Thyroid gland (tissue), 4 donors: ENCODE data around the gene LUZP2. TPM values are rescaled to one million over a fixed set of nuclear protein-coding genes. Genes with fewer than 3 reads are reported as not detected.

Source experiments
- DNase-seq, 2 donors: peaks; one replicate each; pipeline ENCODE4 v3.0.0-alpha.2; 2019
- H3K27ac ChIP-seq, 3 donors: fragments of 200-600 bp; sonication (generic); 1 replicate in 2 of 3; 2 replicates in 1 of 3; pipeline ENCODE4 v1.5.1; 2016 to 2019; ENCODE audit warnings: mild to moderate bottlenecking in 1 of 3, moderate library complexity in 1 of 3
- H3K27me3 ChIP-seq: fragments of 200-600 bp; sonication (generic); one replicate; pipeline ENCODE4 v1.5.1; 2019
- H3K36me3 ChIP-seq, 2 donors: fragments of 200-600 bp; sonication (generic); one replicate each; pipeline ENCODE4 v1.5.1; 2016 to 2019
- H3K4me1 ChIP-seq, 2 donors: fragments of 200-600 bp; sonication (generic); one replicate each; pipeline ENCODE4 v1.5.1; 2017 to 2019
- H3K4me3 ChIP-seq, 3 donors: fragments of 200-600 bp; sonication (generic); replicated peaks in 1 of 3; 1 replicate in 2 of 3; 2 replicates in 1 of 3; pipeline ENCODE4 v1.5.1; 2016; ENCODE audit warnings: mild to moderate bottlenecking in 1 of 3
- H3K9me3 ChIP-seq: fragments of 200-600 bp; sonication (generic); one replicate; pipeline ENCODE4 v1.5.1; 2017
- POLR2A ChIP-seq, 2 donors: fragments of 450-650 bp; IDR thresholded peaks; one replicate each; pipeline ENCODE4 v1.6.1; 2017; ENCODE audit warnings: antibody characterized with exemption in 2 of 2, mild to moderate bottlenecking in 2 of 2, moderate library complexity in 1 of 2
- WGBS, 2 donors: methylation state at CpG; one replicate each; pipeline ENCODE4 v1.1.5; 2017; 5-methylcytosine and 5-hydroxymethylcytosine counted together
- intact Hi-C: fragments of 100-400 bp; cut with DNase I; formaldehyde crosslinking; loops from one replicate; pipeline ENCODE4 v1.15.1; 2023
- total RNA-seq, 4 donors: library from RNA; depleted of rRNA; stranded (reverse); fragments of >200 nt; gene quantifications; one replicate each; pipeline ENCODE4 v1.2.3, GENCODE V29; 2016
- TF ChIP-seq, protein P1 (sequence below), 6 experiments: fragments of 200-600 bp in 3 of 6; fragments of 450-650 bp in 3 of 6; sonication (generic) in 3 of 6; IDR thresholded peaks; one replicate each; pipeline ENCODE4 v1.5.1; 2016 to 2019; ENCODE audit warnings: antibody characterized with exemption in 6 of 6, mild to moderate bottlenecking in 2 of 6, inconsistent platforms in 1 of 6, moderate library complexity in 1 of 6

The LUZP2 gene
- total RNA-seq, 4 donors from 2014 or later = not detected

DNA sequence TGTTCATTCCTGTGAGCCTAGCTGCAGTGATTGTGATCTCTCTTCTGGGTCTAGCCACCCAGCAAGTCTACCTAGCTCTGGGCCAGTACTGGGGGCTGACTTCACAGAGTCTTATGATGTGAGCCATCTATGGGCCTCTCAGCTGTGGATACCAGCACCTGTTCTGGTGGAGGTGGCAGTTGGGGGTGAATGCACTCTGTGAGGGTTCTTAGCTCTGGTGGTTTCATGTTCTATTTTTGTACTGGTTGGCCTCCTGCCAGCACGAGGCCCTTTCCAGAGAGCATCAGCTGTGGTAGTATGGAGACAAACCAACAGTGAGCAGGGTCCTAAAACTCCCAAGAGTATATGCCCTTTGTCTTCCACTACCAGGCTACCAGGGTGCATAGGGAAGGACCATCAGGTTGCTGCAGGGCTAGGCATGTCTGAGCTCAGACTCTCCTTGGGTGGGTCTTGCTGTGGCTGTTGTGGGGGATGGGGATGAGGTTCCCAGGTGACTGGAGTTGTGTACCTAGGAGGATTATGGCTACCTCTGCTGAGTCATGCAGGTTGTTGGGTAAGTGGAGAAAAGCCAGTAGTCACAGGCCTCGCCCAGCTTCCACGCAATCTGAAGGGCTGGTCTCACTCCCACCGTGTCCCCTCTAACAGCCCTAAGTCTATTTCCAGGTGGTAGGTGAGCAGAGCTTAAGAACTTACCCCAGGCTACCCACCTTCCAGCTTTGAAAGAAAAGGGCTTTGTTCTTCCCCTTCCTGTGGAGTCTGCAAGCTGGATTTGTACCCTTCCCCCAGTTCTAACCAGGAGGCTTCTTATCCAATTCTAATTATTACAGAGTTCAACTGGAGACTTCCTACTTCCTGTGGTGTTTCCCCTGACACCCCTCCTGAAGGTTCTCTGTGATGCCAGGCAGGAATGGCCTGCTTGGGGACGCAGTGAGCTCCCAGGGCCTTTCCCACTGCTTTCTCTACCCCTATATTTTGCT, 250.7 kb downstream of the LUZP2 start:
- WGBS, 2 donors = 88 to 90% methylated on average over 5 of the region's 5 CpGs
- Histone ChIP-seq H3K4me1 (no peaks in the 10 kb centered on the region), H3K27me3 (no peaks in the 10 kb centered on the region), H3K36me3 (no peaks in the 10 kb centered on the region), H3K9me3 (no peaks in the 10 kb centered on the region), H3K27ac (no peak overlapping the region), H3K4me3 (no peak overlapping the region)
- no peak for DNase-seq
- TF ChIP-seq POLR2A (IDR thresholded peaks at IDR 0.05) = no peak
- TF ChIP-seq, protein P1, sequence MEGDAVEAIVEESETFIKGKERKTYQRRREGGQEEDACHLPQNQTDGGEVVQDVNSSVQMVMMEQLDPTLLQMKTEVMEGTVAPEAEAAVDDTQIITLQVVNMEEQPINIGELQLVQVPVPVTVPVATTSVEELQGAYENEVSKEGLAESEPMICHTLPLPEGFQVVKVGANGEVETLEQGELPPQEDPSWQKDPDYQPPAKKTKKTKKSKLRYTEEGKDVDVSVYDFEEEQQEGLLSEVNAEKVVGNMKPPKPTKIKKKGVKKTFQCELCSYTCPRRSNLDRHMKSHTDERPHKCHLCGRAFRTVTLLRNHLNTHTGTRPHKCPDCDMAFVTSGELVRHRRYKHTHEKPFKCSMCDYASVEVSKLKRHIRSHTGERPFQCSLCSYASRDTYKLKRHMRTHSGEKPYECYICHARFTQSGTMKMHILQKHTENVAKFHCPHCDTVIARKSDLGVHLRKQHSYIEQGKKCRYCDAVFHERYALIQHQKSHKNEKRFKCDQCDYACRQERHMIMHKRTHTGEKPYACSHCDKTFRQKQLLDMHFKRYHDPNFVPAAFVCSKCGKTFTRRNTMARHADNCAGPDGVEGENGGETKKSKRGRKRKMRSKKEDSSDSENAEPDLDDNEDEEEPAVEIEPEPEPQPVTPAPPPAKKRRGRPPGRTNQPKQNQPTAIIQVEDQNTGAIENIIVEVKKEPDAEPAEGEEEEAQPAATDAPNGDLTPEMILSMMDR (IDR thresholded peaks at IDR 0.05) = no peak
- intact Hi-C loops = no loop called here

- intact Hi-C loops = no loop called here
- H3K4me1 ChIP-seq = no peaks in the 10 kb centered on the region
- 82 to 89% methylated on average over 7 of the region's 7 CpGs for WGBS, 2 donors
- H3K4me3 ChIP-seq = no peak overlapping the region
- TF ChIP-seq POLR2A (IDR thresholded peaks at IDR 0.05) = no peak
- TF ChIP-seq, protein P1 (IDR thresholded peaks at IDR 0.05) = no peak
- H3K9me3 ChIP-seq = no peaks in the 10 kb centered on the region
- no peaks in the 10 kb centered on the region for H3K36me3 ChIP-seq
- no peaks in the 10 kb centered on the region for H3K27me3 ChIP-seq
- DNase-seq = no peak
- no peak overlapping the region for H3K27ac ChIP-seq
These were observed 251.4 kb downstream of the LUZP2 start for GRCh38 chr11:24748261-24748660.

GRCh38 chr11:24754406-24754805, 257.6 kb downstream of the LUZP2 start:
- H3K9me3 ChIP-seq = no peaks in the 10 kb centered on the region
- intact Hi-C loops = no loop called here

GRCh38 chr11:24755260-24755839, 258.5 kb downstream of the LUZP2 start:
- peaks cover 0 to 4% of the 10 kb centered on the region in 2 donors for H3K4me1 ChIP-seq
- no peak overlapping the region for H3K27ac ChIP-seq
- intact Hi-C loops = no loop called here
- H3K9me3 ChIP-seq = no peaks in the 10 kb centered on the region
- TF ChIP-seq POLR2A (IDR thresholded peaks at IDR 0.05) = no peak
- TF ChIP-seq, protein P1 (IDR thresholded peaks at IDR 0.05) = no peak
- 66 to 67% methylated on average over 7 of the region's 7 CpGs for WGBS, 2 donors
- no peak for DNase-seq
- H3K4me3 ChIP-seq = no peak overlapping the region
- no peaks in the 10 kb centered on the region for H3K36me3 ChIP-seq
- no peaks in the 10 kb centered on the region for H3K27me3 ChIP-seq

More at GRCh38 chr11:24754406-24754805, 257.6 kb downstream of the LUZP2 start:
- Histone ChIP-seq H3K36me3 (no peaks in the 10 kb centered on the region), H3K4me1 (peaks cover 0 to 4% of the 10 kb centered on the region in 2 donors), H3K4me3 (no peak overlapping the region), H3K27ac (no peak overlapping the region), H3K27me3 (no peaks in the 10 kb centered on the region)
- DNase-seq = no peak
- TF ChIP-seq, protein P1 (IDR thresholded peaks at IDR 0.05) = no peak
- no peak for TF ChIP-seq POLR2A (IDR thresholded peaks at IDR 0.05)

DNA sequence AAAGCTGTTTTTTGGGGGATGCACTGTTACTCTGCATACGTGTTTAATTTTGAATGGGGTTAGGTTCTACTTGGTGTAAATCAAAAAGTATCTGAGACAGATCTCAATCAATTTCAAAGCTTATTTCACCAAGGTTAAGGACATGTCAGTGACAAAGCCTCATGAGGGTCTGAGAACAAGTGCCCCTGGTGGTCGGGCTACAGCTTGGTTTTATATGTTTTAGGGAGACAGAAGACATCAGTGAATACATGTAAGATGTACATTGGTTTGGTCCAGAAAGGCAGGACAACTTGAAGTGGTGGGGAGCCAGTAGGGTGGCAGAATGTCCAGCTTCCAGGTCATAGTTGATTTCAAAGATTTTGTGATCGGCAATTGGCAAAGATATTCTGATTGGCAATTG, 262.9 kb downstream of the LUZP2 start:
- Histone ChIP-seq H3K4me3 (no peak overlapping the region), H3K9me3 (no peaks in the 10 kb centered on the region), H3K27me3 (no peaks in the 10 kb centered on the region), H3K36me3 (no peaks in the 10 kb centered on the region), H3K4me1 (peaks cover 0 to 4% of the 10 kb centered on the region in 2 donors), H3K27ac (no peak overlapping the region)
- 89 to 91% methylated on average over 3 of the region's 3 CpGs for WGBS, 2 donors
- intact Hi-C loops = no loop called here
- TF ChIP-seq, protein P1 (IDR thresholded peaks at IDR 0.05) = no peak
- no peak for TF ChIP-seq POLR2A (IDR thresholded peaks at IDR 0.05)
- no peak for DNase-seq
